ENCODE data around the gene MYRIP. TPM values are rescaled to one million over a fixed set of nuclear protein-coding genes. Genes with fewer than 3 reads are reported as not detected.

MYRIP gene
- total RNA-seq, 1 donor, result under 0.01 TPM

GRCh38 chr3:40189118-40189517 is 379.7 kb downstream of the MYRIP start:
- Histone ChIP-seq H3K9me3 (ENCODE audit: low read depth, low read length) (no peaks in the 10 kb centered on the region), H2AFZ (ENCODE audit: low read length) (no peak overlapping the region), H3K36me3 (ENCODE audit: insufficient read depth, low read length) (no peaks in the 10 kb centered on the region), H4K20me1 (ENCODE audit: insufficient read depth, low read length) (no peaks in the 10 kb centered on the region), H3K79me2 (ENCODE audit: insufficient read depth, low read length) (no peaks in the 10 kb centered on the region), H3K27me3 (ENCODE audit: insufficient read depth, low read length) (no peaks in the 10 kb centered on the region), H3K4me3 (ENCODE audit: insufficient read depth, low read length) (no peak overlapping the region), H3K4me1 (ENCODE audit: insufficient read depth, low read length) (peaks cover 6% of the 10 kb centered on the region), H3K27ac (ENCODE audit: low read depth, low read length) (no peak overlapping the region), H3K4me2 (ENCODE audit: insufficient read depth, low read length) (no peak overlapping the region)
- no peak for TF ChIP-seq CTCF (IDR thresholded peaks at IDR 0.05; ENCODE audit: extremely low read depth, low read depth, low read length)
- no peak for DNase-seq (ENCODE audit: insufficient read length, low spot score, missing footprints)

- H3K4me1 ChIP-seq (ENCODE audit: insufficient read depth, low read length), result peaks cover 3% of the 10 kb centered on the region
- no peaks in the 10 kb centered on the region for H3K9me3 ChIP-seq (ENCODE audit: low read depth, low read length)
- no peak overlapping the region for H3K4me3 ChIP-seq (ENCODE audit: insufficient read depth, low read length)
- no peak for TF ChIP-seq CTCF (IDR thresholded peaks at IDR 0.05; ENCODE audit: extremely low read depth, low read depth, low read length)
- no peaks in the 10 kb centered on the region for H3K36me3 ChIP-seq (ENCODE audit: insufficient read depth, low read length)
- H3K4me2 ChIP-seq (ENCODE audit: insufficient read depth, low read length), result no peak overlapping the region
- no peak overlapping the region for H3K27ac ChIP-seq (ENCODE audit: low read depth, low read length)
- H3K27me3 ChIP-seq (ENCODE audit: insufficient read depth, low read length), result no peaks in the 10 kb centered on the region
- H2AFZ ChIP-seq (ENCODE audit: low read length), result no peak overlapping the region
- H3K79me2 ChIP-seq (ENCODE audit: insufficient read depth, low read length), result no peaks in the 10 kb centered on the region
- no peaks in the 10 kb centered on the region for H4K20me1 ChIP-seq (ENCODE audit: insufficient read depth, low read length)
- no peak for DNase-seq (ENCODE audit: insufficient read length, low spot score, missing footprints)
Observed at GRCh38 chr3:40190056-40190455, 380.6 kb downstream of the MYRIP start.

GRCh38 chr3:40191251-40191650 is 381.8 kb downstream of the MYRIP start:
- Histone ChIP-seq H3K4me3 (ENCODE audit: insufficient read depth, low read length) (no peak overlapping the region), H4K20me1 (ENCODE audit: insufficient read depth, low read length) (no peaks in the 10 kb centered on the region), H2AFZ (ENCODE audit: low read length) (no peak overlapping the region), H3K79me2 (ENCODE audit: insufficient read depth, low read length) (no peaks in the 10 kb centered on the region), H3K27me3 (ENCODE audit: insufficient read depth, low read length) (no peaks in the 10 kb centered on the region), H3K27ac (ENCODE audit: low read depth, low read length) (no peak overlapping the region), H3K36me3 (ENCODE audit: insufficient read depth, low read length) (no peaks in the 10 kb centered on the region), H3K4me1 (ENCODE audit: insufficient read depth, low read length) (no peaks in the 10 kb centered on the region), H3K4me2 (ENCODE audit: insufficient read depth, low read length) (no peak overlapping the region), H3K9me3 (ENCODE audit: low read depth, low read length) (no peaks in the 10 kb centered on the region)
- TF ChIP-seq CTCF (IDR thresholded peaks at IDR 0.05; ENCODE audit: extremely low read depth, low read depth, low read length), result no peak
- no peak for DNase-seq (ENCODE audit: insufficient read length, low spot score, missing footprints)

- DNase-seq (ENCODE audit: insufficient read length, low spot score, missing footprints), result peak; percentile 94
- no peaks in the 10 kb centered on the region for H3K36me3 ChIP-seq (ENCODE audit: insufficient read depth, low read length)
- H4K20me1 ChIP-seq (ENCODE audit: insufficient read depth, low read length), result no peaks in the 10 kb centered on the region
- no peaks in the 10 kb centered on the region for H3K9me3 ChIP-seq (ENCODE audit: low read depth, low read length)
- peak; percentile 91 for TF ChIP-seq CTCF (IDR thresholded peaks at IDR 0.05; ENCODE audit: extremely low read depth, low read depth, low read length)
- H2AFZ ChIP-seq (ENCODE audit: low read length), result no peak overlapping the region
- H3K4me2 ChIP-seq (ENCODE audit: insufficient read depth, low read length), result no peak overlapping the region
- no peak overlapping the region for H3K4me3 ChIP-seq (ENCODE audit: insufficient read depth, low read length)
- no peaks in the 10 kb centered on the region for H3K4me1 ChIP-seq (ENCODE audit: insufficient read depth, low read length)
- no peak overlapping the region for H3K27ac ChIP-seq (ENCODE audit: low read depth, low read length)
- no peaks in the 10 kb centered on the region for H3K27me3 ChIP-seq (ENCODE audit: insufficient read depth, low read length)
- H3K79me2 ChIP-seq (ENCODE audit: insufficient read depth, low read length), result no peaks in the 10 kb centered on the region
Observed at GRCh38 chr3:40191850-40192448, 382.5 kb downstream of the MYRIP start.

Data from osteoblast (primary cell).